Neural progenitor cell (in vitro differentiated cells): ENCODE results near the gene KXD1. TPM values are rescaled to one million over a fixed set of nuclear protein-coding genes. Genes with fewer than 3 reads are reported as not detected.
A peak's percentile ranks its signal among the peaks of the same experiment; 100 is the strongest.

Experiments
- DNase-seq: peaks from one replicate; pipeline ENCODE4 v3.0.0-alpha.2; 2016; ENCODE audit warnings: low spot score
- H2AFZ ChIP-seq: fragments of 200-600 bp; sonication (generic); replicated peaks from 2 replicates; pipeline ENCODE4 v1.6.1; 2016; ENCODE audit warnings: antibody characterized with exemption
- H3F3A ChIP-seq: fragments of 200-600 bp; sonication (generic); 2 replicates; pipeline ENCODE4 v1.6.1; 2016; ENCODE audit warnings: antibody characterized with exemption, low read depth
- H3K27ac ChIP-seq: fragments of 200-600 bp; sonication (generic); 2 replicates; pipeline ENCODE4 v1.5.1; 2016; ENCODE audit warnings: mild to moderate bottlenecking
- H3K27me3 ChIP-seq: fragments of 200-600 bp; sonication (generic); 2 replicates; pipeline ENCODE4 v1.6.1; 2016; ENCODE audit warnings: mild to moderate bottlenecking, moderate library complexity
- H3K36me3 ChIP-seq: fragments of 200-600 bp; sonication (generic); 2 replicates; pipeline ENCODE4 v1.5.1; 2016
- H3K4me1 ChIP-seq: fragments of 200-600 bp; sonication (generic); 2 replicates; pipeline ENCODE4 v1.6.1; 2016; ENCODE audit warnings: mixed run types
- H3K4me2 ChIP-seq: fragments of 200-600 bp; sonication (generic); 2 replicates; pipeline ENCODE4 v1.6.1; 2016
- H3K4me3 ChIP-seq: fragments of 200-600 bp; sonication (generic); 2 replicates; pipeline ENCODE4 v1.5.1; 2016
- H3K79me2 ChIP-seq: fragments of 200-600 bp; sonication (generic); 2 replicates; pipeline ENCODE4 v1.6.1; 2016; ENCODE audit warnings: low read depth
- H3K9ac ChIP-seq: fragments of 200-600 bp; sonication (generic); 2 replicates; pipeline ENCODE4 v1.6.1; 2016
- H3K9me3 ChIP-seq: fragments of 200-600 bp; sonication (generic); 2 replicates; pipeline ENCODE4 v1.5.1; 2016; ENCODE audit warnings: low read depth
- H4K20me1 ChIP-seq: fragments of 200-600 bp; sonication (generic); 2 replicates; pipeline ENCODE4 v1.6.1; 2016; ENCODE audit warnings: low read depth
- H3K27ac Mint-ChIP-seq: 3 replicates; pipeline ENCODE4 v1.8.0; 2021; ENCODE audit warnings: mixed read lengths
- H3K27me3 Mint-ChIP-seq: 2 replicates; pipeline ENCODE4 v1.8.0; 2022; ENCODE audit warnings: low read depth, mild to moderate bottlenecking, inconsistent platforms, moderate library complexity, mixed read lengths; ENCODE audit not compliant: insufficient read depth
- H3K36me3 Mint-ChIP-seq: 3 replicates; pipeline ENCODE4 v1.8.0; 2021; ENCODE audit warnings: mixed read lengths
- H3K4me1 Mint-ChIP-seq: 3 replicates; pipeline ENCODE4 v1.8.0; 2021; ENCODE audit warnings: mixed read lengths
- H3K4me3 Mint-ChIP-seq: 3 replicates; pipeline ENCODE4 v1.8.0; 2021; ENCODE audit warnings: mild to moderate bottlenecking, moderate library complexity, mixed read lengths
- H3K9me3 Mint-ChIP-seq: 3 replicates; pipeline ENCODE4 v1.8.0; 2020; ENCODE audit warnings: mixed read lengths
- CTCF ChIP-seq: fragments of 200-600 bp; sonication (generic); IDR thresholded peaks from 2 replicates; pipeline ENCODE4 v1.5.1; 2017; ENCODE audit warnings: antibody characterized with exemption, mild to moderate bottlenecking
- EZH2 ChIP-seq: fragments of 200-600 bp; sonication (generic); IDR thresholded peaks from 2 replicates; pipeline ENCODE4 v1.6.1; 2017; ENCODE audit warnings: antibody characterized with exemption, mild to moderate bottlenecking, moderate library complexity
- EZH2phosphoT487 ChIP-seq: fragments of 200-600 bp; sonication (generic); IDR thresholded peaks from 2 replicates; pipeline ENCODE4 v1.6.1; 2017; ENCODE audit warnings: antibody characterized with exemption
- total RNA-seq: library from RNA; depleted of rRNA; stranded (reverse); fragments of >200 nt; gene quantifications from 2 replicates; pipeline ENCODE4 v1.2.3, GENCODE V29; 2015; ENCODE audit warnings: low replicate concordance

KXD1 gene
- total RNA-seq, 1 donor from 2014 or later, result 82.7 TPM

GRCh38 chr19:18612051-18612771, 54.5 kb downstream of the KXD1 start:
- H3K9ac ChIP-seq, result no peak overlapping the region
- H3K4me1 ChIP-seq, result peaks cover 40% of the 10 kb centered on the region
- Mint-ChIP-seq H3K27me3 (peaks cover 70% of the 10 kb centered on the region), H3K9me3 (peaks cover 4% of the 10 kb centered on the region), H3K4me3 (peak overlapping the region; percentile 82), H3K27ac (no peak overlapping the region), H3K36me3 (no peaks in the 10 kb centered on the region), H3K4me1 (peaks cover 18% of the 10 kb centered on the region)
- H3K36me3 ChIP-seq, result no peaks in the 10 kb centered on the region
- H3K4me2 ChIP-seq, result peak overlapping the region; percentile 90
- peak overlapping the region; percentile 85 for H2AFZ ChIP-seq
- H3K9me3 ChIP-seq, result no peaks in the 10 kb centered on the region
- no peak overlapping the region for H3K27ac ChIP-seq
- TF ChIP-seq CTCF (no peak), EZH2phosphoT487 (peak; percentile 15)
- peak overlapping the region; percentile 57 for H3K4me3 ChIP-seq
- peaks cover 56% of the 10 kb centered on the region for H4K20me1 ChIP-seq
- H3F3A ChIP-seq, result peaks cover 42% of the 10 kb centered on the region
- H3K27me3 ChIP-seq, result peaks cover 99% of the 10 kb centered on the region
- DNase-seq, result peak; percentile 36
- no peaks in the 10 kb centered on the region for H3K79me2 ChIP-seq

- Histone ChIP-seq H3K36me3 (no peaks in the 10 kb centered on the region), H3K27me3 (peaks cover 91% of the 10 kb centered on the region), H3K4me2 (peak within 1 kb of the TSS; percentile 90), H3K79me2 (no peaks in the 10 kb centered on the region), H3F3A (peaks cover 42% of the 10 kb centered on the region), H3K9me3 (no peaks in the 10 kb centered on the region), H2AFZ (peak within 1 kb of the TSS; percentile 85), H3K4me3 (peak within 1 kb of the TSS; percentile 57), H3K9ac (no peak within 1 kb of the TSS), H4K20me1 (peaks cover 48% of the 10 kb centered on the region), H3K27ac (no peak within 1 kb of the TSS), H3K4me1 (peaks cover 36% of the 10 kb centered on the region)
- Mint-ChIP-seq H3K9me3 (peaks cover 8% of the 10 kb centered on the region), H3K27me3 (peaks cover 68% of the 10 kb centered on the region), H3K4me1 (peaks cover 18% of the 10 kb centered on the region), H3K36me3 (peaks cover 5% of the 10 kb centered on the region), H3K27ac (no peak within 1 kb of the TSS), H3K4me3 (peak within 1 kb of the TSS; percentile 84)
- DNase-seq, result peak; percentile 77
- TF ChIP-seq EZH2 (peak; percentile 87), EZH2phosphoT487 (peak; percentile 81), CTCF (no peak)
These were observed 55.3 kb downstream of the KXD1 start, which contains the start of gene TMEM59L for GRCh38 chr19:18612772-18613588. Gene TMEM59L, plus strand, starts transcription at chr19:18612870. Its CDS starts 89 bp downstream, at chr19:18612959.

GRCh38 chr19:18613589-18614234, 56.0 kb downstream of the KXD1 start:
- Histone ChIP-seq H3K36me3 (no peaks in the 10 kb centered on the region), H3F3A (peaks cover 37% of the 10 kb centered on the region), H3K9ac (no peak overlapping the region), H3K27me3 (peaks cover 84% of the 10 kb centered on the region), H3K9me3 (no peaks in the 10 kb centered on the region), H3K4me3 (peak overlapping the region; percentile 57), H2AFZ (no peak overlapping the region), H3K4me2 (peak overlapping the region; percentile 90), H3K27ac (no peak overlapping the region), H4K20me1 (peaks cover 41% of the 10 kb centered on the region), H3K79me2 (no peaks in the 10 kb centered on the region), H3K4me1 (peaks cover 36% of the 10 kb centered on the region)
- peaks cover 8% of the 10 kb centered on the region for H3K9me3 Mint-ChIP-seq
- H3K4me3 Mint-ChIP-seq, result peak overlapping the region; percentile 84
- H3K27ac Mint-ChIP-seq, result no peak overlapping the region
- DNase-seq, result peak; percentile 52
- TF ChIP-seq EZH2 (peak; percentile 59), EZH2phosphoT487 (peak; percentile 50), CTCF (no peak)
- H3K36me3 Mint-ChIP-seq, result peaks cover 5% of the 10 kb centered on the region
- H3K4me1 Mint-ChIP-seq, result peaks cover 16% of the 10 kb centered on the region
- H3K27me3 Mint-ChIP-seq, result peaks cover 60% of the 10 kb centered on the region
